Putamen (tissue), 1 donor: ENCODE results near the gene ALDH16A1.
"Not testable (repeated sequence)": the region's sequence is repeated elsewhere in the genome, so short reads cannot be mapped to it uniquely, and the experiment has no call there.

Experiments used
- DNase-seq: peaks from one replicate; pipeline ENCODE4 v3.0.0-alpha.2; 2016; ENCODE audit warnings: low spot score

Gene ALDH16A1

DNA sequence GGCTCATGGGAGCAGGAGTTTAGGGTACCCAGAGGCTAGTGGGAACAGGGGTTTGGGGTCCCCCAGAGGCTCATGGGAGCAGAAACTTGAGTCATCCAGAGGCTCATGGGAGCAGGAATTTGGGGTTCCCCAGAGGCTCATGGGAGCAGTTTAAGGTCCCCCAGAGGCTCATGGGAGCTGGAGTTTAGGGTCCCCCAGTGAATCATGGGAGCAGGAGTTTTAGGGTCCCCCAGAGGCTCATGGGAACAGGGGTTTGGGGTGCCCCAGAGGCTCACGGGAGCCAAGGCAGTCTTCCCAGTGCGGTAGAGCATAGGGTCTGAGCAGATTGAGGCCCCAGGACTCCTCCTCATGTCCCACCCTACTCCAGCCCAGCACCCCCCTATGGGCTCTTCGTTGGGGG is 12.3 kb downstream of the ALDH16A1 start:
- DNase-seq = no peak

DNA sequence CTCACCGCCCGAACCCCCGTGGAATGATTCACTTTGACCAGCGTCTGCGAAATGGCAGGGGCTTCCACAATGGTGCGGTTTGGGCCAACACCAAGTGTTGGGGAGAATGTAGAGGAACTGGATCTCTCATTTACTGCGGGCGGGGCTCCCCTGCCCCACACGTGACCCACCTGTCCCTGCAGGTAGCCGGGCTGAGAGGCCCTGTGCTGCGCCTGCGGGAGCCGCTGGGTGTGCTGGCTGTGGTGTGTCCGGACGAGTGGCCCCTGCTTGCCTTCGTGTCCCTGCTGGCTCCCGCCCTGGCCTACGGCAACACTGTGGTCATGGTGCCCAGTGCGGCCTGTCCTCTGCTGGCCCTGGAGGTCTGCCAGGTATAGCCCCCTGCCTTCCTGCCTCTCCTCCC is 15.2 kb downstream of the ALDH16A1 start:
- DNase-seq = no peak

DNA sequence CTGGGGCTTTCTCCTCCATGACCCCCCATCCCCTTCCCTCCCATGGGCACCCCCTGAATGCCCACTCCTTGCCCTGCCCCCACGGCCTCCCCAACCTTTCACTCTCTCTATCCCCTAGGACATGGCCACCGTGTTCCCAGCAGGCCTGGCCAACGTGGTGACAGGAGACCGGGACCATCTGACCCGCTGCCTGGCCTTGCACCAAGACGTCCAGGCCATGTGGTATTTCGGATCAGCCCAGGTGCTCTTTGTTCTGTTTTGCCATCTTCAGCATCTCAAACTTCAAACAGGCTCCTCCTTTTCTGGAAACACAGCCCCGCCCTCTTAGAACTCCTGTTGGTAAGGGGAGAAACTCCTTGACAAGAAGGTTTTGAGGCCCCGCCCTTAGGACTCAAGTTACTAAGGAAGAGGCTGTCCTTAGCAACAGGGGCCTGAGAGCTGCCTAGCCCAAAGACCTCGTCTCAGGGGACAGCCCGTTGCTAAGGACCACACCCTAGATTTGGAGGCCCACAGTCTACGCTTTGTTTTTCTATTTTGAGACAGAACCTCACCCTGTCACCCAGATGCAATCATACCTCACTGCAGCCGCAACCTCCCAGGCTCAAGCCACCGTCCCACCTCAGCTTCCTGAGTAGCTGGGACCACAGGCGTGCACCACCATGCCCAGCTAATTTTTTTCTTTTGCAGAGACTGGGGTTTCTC is 15.9 kb downstream of the ALDH16A1 start:
- no peak for DNase-seq

DNA sequence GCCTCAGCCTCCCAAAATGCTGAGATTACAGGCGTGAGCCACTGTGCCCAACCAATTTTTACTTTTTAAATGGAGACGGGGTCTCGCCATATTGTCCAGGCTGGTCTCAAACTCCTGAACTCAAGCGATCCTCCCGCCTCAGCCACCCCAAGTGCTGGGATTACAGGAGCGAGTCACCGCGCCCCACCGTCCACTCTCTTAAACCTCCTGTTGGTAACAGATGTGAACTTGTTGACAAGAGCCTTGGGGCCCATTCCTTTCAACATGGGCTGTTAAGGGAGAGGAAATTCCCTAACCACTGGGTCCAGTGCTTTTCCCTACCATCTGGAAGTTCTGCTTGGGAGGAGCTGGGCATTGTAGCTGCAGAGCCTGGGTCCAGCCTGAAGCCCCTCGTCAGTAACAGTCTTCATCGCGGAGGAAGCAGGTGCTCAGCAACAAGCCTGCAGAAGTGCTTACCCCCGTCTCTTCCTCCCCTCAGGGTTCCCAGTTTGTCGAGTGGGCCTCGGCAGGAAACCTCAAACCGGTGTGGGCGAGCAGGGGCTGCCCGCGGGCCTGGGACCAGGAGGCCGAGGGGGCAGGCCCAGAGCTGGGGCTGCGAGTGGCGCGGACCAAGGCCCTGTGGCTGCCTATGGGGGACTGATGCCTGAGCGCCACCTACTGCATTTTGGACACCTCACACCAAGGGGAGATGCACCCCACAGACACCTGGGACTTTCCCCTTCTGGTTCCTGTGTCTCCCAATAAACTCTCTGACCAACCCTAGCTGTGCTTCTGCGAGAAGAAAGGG is 17.0 kb downstream of the ALDH16A1 start:
- DNase-seq = no peak

DNA sequence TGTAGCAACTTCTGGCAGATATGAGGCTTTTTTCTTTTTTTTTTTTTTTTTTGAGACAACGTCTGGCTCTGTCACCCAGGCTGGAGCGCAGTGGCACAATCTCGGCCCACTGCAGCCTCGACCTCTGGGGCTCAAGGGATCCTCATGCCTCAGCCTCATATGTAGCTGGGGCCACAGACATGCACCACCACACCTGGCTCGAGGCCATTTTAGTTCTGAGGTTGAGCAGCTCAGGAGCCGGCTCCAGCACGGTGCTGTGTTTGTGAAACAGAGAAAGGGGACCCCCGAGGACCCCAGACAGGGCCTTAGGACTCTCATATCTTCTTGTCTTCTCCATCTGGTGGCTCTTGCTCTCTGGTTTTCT is 17.6 kb downstream of the ALDH16A1 start:
- no peak for DNase-seq

GRCh38 chr19:49472936-49473335 is 19.9 kb downstream of the ALDH16A1 start:
- DNase-seq = no peak

GRCh38 chr19:49473501-49473867 is 20.5 kb downstream of the ALDH16A1 start:
- DNase-seq = not testable (repeated sequence)

GRCh38 chr19:49473868-49474541 is 21.0 kb downstream of the ALDH16A1 start, which contains the start of gene FLT3LG:
Gene FLT3LG, plus strand, starts transcription at chr19:49474215. Its CDS starts 425 bp downstream, at chr19:49474640.
- DNase-seq = no peak

DNA sequence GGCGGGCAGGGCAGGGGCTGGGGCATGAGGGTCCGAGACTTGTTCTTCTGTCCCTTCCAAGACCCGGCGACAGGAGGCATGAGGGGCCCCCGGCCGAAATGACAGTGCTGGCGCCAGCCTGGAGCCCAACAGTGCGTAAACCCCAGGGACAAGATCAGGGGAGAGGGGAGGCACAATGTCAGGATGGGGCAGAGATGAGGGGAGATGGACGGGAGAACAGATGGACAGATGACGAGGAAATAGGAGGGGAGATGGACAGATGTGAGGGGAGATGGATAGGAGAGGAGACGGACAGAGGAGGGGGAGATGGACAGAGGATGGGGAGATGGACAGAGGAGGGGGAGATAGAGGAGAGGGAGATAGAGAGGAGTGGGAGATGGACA is 21.5 kb downstream of the ALDH16A1 start:
- DNase-seq = no peak

GRCh38 chr19:49475191-49475917 is 22.3 kb downstream of the ALDH16A1 start:
- no peak for DNase-seq

- DNase-seq = no peak
Observed at GRCh38 chr19:49475995-49476880, 23.2 kb downstream of the ALDH16A1 start.

DNA sequence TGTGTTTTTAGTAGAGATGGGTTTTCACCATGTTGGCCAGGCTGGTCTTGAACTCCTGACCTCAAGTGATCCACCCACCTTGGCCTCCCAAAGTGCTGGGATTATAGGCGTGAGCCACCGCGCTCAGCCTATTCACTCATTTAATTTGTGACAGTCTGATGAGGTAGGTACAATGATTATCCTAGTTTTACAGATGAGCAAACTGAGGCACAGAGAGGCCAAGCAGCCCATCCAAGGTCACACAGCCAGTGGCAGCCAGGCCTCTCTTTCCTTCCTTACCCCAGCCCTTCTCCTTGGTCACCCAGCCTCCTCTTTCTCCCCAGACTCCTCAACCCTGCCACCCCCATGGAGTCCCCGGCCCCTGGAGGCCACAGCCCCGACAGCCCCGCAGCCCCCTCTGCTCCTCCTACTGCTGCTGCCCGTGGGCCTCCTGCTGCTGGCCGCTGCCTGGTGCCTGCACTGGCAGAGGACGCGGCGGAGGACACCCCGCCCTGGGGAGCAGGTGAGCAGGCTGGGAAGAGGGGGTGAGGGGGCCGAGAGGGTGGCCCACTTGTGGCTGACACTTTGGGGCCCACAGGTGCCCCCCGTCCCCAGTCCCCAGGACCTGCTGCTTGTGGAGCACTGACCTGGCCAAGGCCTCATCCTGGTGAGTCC is 27.1 kb downstream of the ALDH16A1 start:
- DNase-seq = no peak

- DNase-seq = no peak
Observed at GRCh38 chr19:49481020-49481683, 28.1 kb downstream of the ALDH16A1 start.

DNA sequence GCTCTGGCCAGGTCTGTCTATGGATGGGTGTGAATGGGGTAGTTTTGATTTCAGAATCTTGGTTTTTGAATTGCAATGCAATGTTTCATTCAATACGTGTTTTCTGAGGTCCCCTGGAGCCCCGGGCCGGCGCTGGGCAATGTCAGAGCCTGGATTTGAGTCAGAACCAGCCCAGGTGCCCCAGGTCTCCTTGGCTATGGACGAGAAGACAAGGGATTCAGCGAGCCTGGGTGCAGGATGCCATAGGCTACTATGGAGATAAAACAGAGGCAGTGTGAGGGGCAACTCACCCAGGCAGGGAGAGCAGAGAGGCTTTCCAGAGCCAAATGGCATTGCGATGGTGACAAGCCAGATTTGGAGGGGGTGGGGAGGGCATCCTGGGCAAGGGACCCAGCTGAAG is 33.2 kb downstream of the ALDH16A1 start:
- no peak for DNase-seq

DNA sequence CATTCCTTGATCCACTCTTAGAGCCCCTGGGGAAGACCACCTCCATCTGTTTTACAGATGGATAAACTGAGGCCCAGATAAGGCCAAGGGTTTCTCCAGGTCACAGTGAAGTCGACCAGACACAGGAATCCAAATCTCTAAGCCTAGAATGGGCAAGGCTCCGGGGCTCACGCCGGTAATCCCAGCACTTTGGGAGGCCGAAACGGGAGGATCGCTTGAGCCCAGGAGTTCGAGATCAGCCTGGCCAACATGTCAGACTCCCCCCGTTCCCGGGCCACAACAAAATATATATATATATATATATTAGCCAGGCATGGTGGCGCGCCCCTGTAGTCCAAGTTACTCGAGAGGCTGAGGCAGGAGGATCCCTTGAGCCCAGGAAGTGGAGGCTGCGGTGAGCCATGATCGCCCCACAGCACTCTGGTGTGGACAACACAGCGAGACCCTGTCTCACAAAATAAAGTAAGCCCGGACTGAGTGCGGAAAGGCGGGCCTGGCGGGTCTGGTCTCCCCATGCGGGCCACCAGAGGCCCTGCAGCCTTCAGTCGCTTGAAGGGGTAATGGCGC is 33.8 kb downstream of the ALDH16A1 start:
- DNase-seq = no peak

- DNase-seq = peak; percentile 99
Observed at GRCh38 chr19:49487277-49488045, 34.4 kb downstream of the ALDH16A1 start, which contains the start of gene RPL13A. Gene RPL13A, plus strand, starts transcription at chr19:49487608. Its CDS starts 22 bp downstream, at chr19:49487630.

DNA sequence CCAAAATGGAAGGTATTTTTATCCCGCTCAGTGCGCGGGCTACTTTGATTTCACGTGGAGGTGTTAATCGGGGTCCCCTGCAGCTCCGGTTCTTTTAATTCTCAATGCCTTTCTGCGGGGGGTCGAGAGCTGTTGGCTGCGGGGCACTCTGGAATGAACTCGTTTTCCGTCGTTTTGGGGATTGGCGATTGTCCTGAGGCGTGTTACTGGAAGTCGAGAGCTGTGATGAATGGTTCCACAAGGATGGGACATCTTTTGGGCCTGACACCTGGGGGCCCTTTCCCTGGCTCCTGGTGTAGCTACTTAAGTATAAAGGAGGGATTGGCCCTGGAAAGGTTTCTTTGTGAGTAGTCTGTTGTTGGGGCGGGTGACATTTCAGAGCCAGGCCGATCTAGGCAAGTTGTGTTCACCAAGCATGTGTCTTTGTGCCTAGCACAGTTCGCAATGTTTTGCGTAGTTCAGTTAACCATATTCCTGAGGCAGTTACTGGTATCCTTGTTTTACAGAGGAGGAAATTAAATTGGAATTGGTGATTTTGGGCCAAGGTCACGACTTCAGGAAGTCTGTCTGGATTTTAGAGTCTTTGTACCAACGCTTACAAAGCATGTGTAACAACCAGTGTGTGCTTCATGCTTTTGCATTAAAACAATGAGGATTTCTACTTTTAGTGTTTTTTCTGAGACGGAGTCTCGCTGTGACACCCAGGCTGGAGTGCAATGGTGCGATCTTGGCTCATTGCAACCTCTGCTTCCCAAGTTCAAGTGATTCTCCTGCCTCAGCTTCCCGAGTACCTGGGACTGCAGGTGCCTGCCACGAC is 35.2 kb downstream of the ALDH16A1 start:
- DNase-seq = no peak
